HEK293 (cell line): ENCODE data around the gene SERPINA6.

Experiments used
- ZNF138 ChIP-seq: fragments of 450-650 bp; formaldehyde crosslinking; IDR thresholded peaks from 2 replicates; pipeline ENCODE4 v1.5.1; 2016; ENCODE audit warnings: missing biosample characterization, missing genetic modification characterization, borderline replicate concordance
- ZNF623 ChIP-seq: fragments of 450-650 bp; formaldehyde crosslinking; IDR thresholded peaks from 2 replicates; pipeline ENCODE4 v1.5.1; 2016; ENCODE audit warnings: missing biosample characterization, missing genetic modification characterization
- ZNF707 ChIP-seq: fragments of 450-650 bp; formaldehyde crosslinking; IDR thresholded peaks from 2 replicates; pipeline ENCODE4 v1.5.1; 2016; ENCODE audit warnings: missing biosample characterization, missing genetic modification characterization

DNA sequence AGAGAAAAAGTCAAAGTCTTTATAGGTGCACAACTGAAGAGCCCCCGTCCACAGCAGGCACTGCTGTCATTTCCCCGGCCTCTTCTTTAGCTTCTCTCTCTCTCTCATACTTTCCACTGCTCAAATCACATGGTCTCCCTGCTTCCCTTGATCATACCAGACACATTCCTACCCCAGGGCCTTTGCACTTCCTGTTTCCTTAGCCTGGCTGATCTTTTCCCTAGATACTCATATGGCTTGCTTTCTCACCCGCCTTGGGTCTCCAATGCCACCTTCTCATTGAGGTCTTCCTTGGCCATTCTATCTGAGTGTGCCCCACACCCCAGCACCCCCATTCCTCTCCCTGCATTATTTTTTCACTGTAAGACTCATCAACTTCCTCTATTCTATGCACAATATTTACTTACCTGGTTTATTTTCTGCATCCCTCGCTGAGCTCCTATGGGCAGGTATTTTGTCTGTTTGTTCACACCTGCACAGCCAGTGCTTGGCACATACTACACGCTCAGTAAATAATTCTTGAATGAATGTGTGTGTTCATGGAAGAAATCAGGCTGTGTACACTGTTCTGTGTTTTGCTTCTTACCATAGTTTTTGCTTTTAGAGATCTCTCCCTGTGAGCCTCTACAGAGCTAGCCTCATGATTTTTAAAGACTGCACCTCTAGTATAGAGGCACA, 33.4 kb upstream of the SERPINA6 start:
- TF ChIP-seq ZNF707 (tag by site-specific recombination): no peak
- TF ChIP-seq ZNF138 (tag by site-specific recombination): no peak
- TF ChIP-seq ZNF623: peak; percentile 91
